Breast epithelium (tissue), 4 donors: ENCODE results near the gene LITAF. TPM values are rescaled to one million over a fixed set of nuclear protein-coding genes. Genes with fewer than 3 reads are reported as not detected.

ENCODE experiments used
- DNase-seq, 2 donors: peaks; one replicate each; pipeline ENCODE4 v3.0.0-alpha.2; 2019; ENCODE audit warnings: low spot score in 2 of 2
- H3K27ac ChIP-seq, 2 donors: fragments of 200-600 bp; sonication (generic) in 1 of 2; one replicate each; pipeline ENCODE4 v1.5.1; 2016 to 2019; ENCODE audit warnings: mild to moderate bottlenecking in 1 of 2
- H3K27me3 ChIP-seq, 2 donors: fragments of 200-600 bp; sonication (generic) in 1 of 2; one replicate each; pipeline versions ENCODE4 v1.5.1 to v1.6.0; 2017 to 2019; ENCODE audit warnings: control low read depth in 1 of 2, mild to moderate bottlenecking in 1 of 2
- H3K36me3 ChIP-seq: fragments of 200-600 bp; one replicate; pipeline ENCODE4 v1.5.1; 2019
- H3K4me1 ChIP-seq, 2 donors: fragments of 200-600 bp; sonication (generic); one replicate each; pipeline ENCODE4 v1.5.1; 2016 to 2019; ENCODE audit warnings: control low read depth in 1 of 2
- H3K4me3 ChIP-seq, 3 donors: fragments of 200-600 bp; sonication (generic); 1 replicate in 2 of 3; 2 replicates in 1 of 3; pipeline ENCODE4 v1.5.1; 2016 to 2019; ENCODE audit warnings: mild to moderate bottlenecking in 3 of 3, moderate library complexity in 2 of 3
- H3K9me3 ChIP-seq, 2 donors: fragments of 200-600 bp; sonication (generic) in 1 of 2; one replicate each; pipeline ENCODE4 v1.5.1; 2016 to 2019; ENCODE audit warnings: control low read depth in 1 of 2
- POLR2A ChIP-seq: fragments of 450-650 bp; IDR thresholded peaks from one replicate; pipeline ENCODE4 v1.6.1; 2016; ENCODE audit warnings: antibody characterized with exemption, mild to moderate bottlenecking, moderate library complexity
- POLR2AphosphoS5 ChIP-seq, 3 donors: sonication (generic); formaldehyde crosslinking; IDR thresholded peaks; one replicate each; pipeline ENCODE4 v1.6.1; 2017; ENCODE audit warnings: antibody characterized with exemption in 3 of 3
- intact Hi-C: fragments of 100-400 bp; cut with DNase I; formaldehyde crosslinking; loops from one replicate; pipeline ENCODE4 v1.15.1; 2023; ENCODE audit warnings: low total_unique reads
- total RNA-seq, 3 donors: library from RNA; depleted of rRNA; stranded (reverse); fragments of >200 nt; gene quantifications; one replicate each; pipeline ENCODE4 v1.1.0, GENCODE V29; 2016
- TF ChIP-seq, protein P1 (sequence below), 3 donors: fragments of 450-650 bp; IDR thresholded peaks; one replicate each; pipeline ENCODE4 v1.5.1; 2016 to 2017; ENCODE audit warnings: antibody characterized with exemption in 3 of 3, mild to moderate bottlenecking in 3 of 3, moderate library complexity in 3 of 3

Gene LITAF
- total RNA-seq, 3 donors from 2014 or later, result 50.6 to 109 (median 59.0) TPM

DNA sequence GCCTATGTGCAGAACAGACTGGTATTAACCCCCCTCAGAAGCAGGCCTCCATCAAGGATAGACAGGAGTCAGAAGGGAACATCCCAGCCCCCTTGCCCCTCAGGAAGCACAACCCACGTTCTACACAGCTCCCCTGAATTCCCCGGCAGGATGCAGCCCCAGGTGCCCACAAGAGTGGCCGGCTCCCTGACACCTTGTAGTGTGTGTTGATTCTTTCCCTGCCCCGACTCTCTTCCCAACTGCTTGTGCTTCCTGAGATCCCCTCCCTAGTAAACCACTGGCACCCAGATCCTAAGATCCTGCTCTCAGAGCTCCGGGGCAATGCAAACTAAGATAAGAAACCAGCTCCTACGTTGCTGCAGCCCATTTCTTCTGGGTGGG, 34.8 kb upstream of the LITAF start:
- Histone ChIP-seq H3K4me3 (peak overlapping the region in 2 of 3 donors; percentile 22 to 48), H3K27me3 (no peaks in the 10 kb centered on the region), H3K4me1 (peaks cover 3 to 5% of the 10 kb centered on the region in 2 donors), H3K9me3 (no peaks in the 10 kb centered on the region), H3K36me3 (no peaks in the 10 kb centered on the region), H3K27ac (peak overlapping the region; percentile 4 to 18)
- TF ChIP-seq, protein P1, sequence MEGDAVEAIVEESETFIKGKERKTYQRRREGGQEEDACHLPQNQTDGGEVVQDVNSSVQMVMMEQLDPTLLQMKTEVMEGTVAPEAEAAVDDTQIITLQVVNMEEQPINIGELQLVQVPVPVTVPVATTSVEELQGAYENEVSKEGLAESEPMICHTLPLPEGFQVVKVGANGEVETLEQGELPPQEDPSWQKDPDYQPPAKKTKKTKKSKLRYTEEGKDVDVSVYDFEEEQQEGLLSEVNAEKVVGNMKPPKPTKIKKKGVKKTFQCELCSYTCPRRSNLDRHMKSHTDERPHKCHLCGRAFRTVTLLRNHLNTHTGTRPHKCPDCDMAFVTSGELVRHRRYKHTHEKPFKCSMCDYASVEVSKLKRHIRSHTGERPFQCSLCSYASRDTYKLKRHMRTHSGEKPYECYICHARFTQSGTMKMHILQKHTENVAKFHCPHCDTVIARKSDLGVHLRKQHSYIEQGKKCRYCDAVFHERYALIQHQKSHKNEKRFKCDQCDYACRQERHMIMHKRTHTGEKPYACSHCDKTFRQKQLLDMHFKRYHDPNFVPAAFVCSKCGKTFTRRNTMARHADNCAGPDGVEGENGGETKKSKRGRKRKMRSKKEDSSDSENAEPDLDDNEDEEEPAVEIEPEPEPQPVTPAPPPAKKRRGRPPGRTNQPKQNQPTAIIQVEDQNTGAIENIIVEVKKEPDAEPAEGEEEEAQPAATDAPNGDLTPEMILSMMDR (IDR thresholded peaks at IDR 0.05), result no peak
- no peak for TF ChIP-seq POLR2A
- no peak for TF ChIP-seq POLR2AphosphoS5 (IDR thresholded peaks at IDR 0.05)
- intact Hi-C loops, result no loop called here
- DNase-seq, result no peak

DNA sequence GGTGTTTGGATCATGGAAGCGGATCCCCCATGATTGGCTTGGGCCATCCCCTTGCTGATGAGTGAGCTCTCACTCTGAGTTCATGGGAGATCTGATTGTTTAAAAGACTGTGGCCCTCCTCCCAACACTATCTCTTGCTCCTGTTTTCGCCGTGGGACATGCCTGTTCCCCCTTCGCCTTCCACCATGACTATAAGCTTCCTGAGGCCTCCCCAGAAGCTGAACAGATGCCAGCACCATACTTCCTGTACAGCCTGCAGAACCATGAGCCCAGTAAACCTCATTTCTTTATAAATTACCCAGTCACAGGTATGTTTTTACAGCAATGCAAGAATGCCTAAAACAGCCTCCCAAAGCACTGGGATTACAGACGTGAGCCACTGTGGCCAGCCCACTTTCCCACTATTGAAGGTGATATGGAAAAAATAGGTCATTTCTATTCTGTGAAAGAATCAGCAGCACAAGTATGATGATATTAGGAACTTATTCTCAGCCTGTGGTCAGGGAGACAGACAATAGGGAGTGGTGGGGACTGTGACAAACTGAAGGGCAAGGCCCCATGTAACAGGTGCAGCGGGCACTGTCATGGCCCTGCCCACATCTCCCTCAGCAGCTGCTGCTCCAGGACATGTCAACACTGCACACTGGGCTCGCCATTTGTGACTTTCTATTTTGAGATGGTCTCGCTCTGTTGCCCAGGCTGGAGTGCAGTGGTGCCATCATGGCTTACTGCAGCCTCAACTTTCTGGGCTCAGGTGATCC, 33.7 kb upstream of the LITAF start:
- Histone ChIP-seq H3K4me3 (no peak overlapping the region), H3K4me1 (peaks cover 3 to 5% of the 10 kb centered on the region in 2 donors), H3K9me3 (no peaks in the 10 kb centered on the region), H3K27ac (no peak overlapping the region), H3K36me3 (no peaks in the 10 kb centered on the region), H3K27me3 (no peaks in the 10 kb centered on the region)
- DNase-seq, result no peak
- TF ChIP-seq POLR2A (no peak), POLR2AphosphoS5 (IDR thresholded peaks at IDR 0.05) (no peak)
- TF ChIP-seq, protein P1 (IDR thresholded peaks at IDR 0.05), result no peak
- intact Hi-C loops, result no loop called here

- H3K9me3 ChIP-seq, result no peaks in the 10 kb centered on the region
- intact Hi-C loops, result no loop called here
- peak overlapping the region; percentile 42 to 52 for H3K27ac ChIP-seq
These were observed 32.7 kb upstream of the LITAF start for GRCh38 chr16:11619327-11619851.

GRCh38 chr16:11618107-11618717, 31.5 kb upstream of the LITAF start:
- Histone ChIP-seq H3K36me3 (no peaks in the 10 kb centered on the region), H3K4me1 (peaks cover 3 to 5% of the 10 kb centered on the region in 2 donors), H3K4me3 (no peak overlapping the region), H3K9me3 (no peaks in the 10 kb centered on the region), H3K27me3 (no peaks in the 10 kb centered on the region), H3K27ac (peak overlapping the region; percentile 25 to 50)
- intact Hi-C loops, result no loop called here
- TF ChIP-seq, protein P1 (IDR thresholded peaks at IDR 0.05), result no peak
- TF ChIP-seq POLR2AphosphoS5 (IDR thresholded peaks at IDR 0.05), result peak in 1 of 3 donors; percentile 48
- DNase-seq, result no peak

More at GRCh38 chr16:11619327-11619851, 32.7 kb upstream of the LITAF start:
- no peak overlapping the region for H3K4me3 ChIP-seq
- DNase-seq, result no peak
- TF ChIP-seq POLR2AphosphoS5 (IDR thresholded peaks at IDR 0.05) (no peak), POLR2A (no peak)
- TF ChIP-seq, protein P1 (IDR thresholded peaks at IDR 0.05), result no peak
- no peaks in the 10 kb centered on the region for H3K27me3 ChIP-seq
- no peaks in the 10 kb centered on the region for H3K36me3 ChIP-seq
- H3K4me1 ChIP-seq, result peaks cover 3 to 5% of the 10 kb centered on the region in 2 donors
